ENCODE data around the gene DSG4.

DNA sequence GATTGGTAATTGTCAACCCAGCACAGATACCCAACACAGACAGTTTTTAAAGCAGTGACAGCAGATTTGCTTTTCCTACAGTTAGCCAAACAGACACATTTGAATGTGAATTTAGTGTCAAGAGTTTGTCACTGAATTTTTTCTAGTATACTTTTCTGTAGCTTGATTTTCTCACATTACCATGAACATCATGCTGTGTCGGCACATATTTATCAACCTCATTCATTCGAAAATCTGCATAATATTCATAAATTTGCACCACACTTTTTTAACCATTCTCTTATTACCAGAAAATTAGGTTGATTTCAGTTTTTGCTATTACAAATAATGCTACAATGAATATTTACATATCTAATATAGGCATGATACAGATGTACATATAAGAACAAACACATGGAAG, 43.9 kb downstream of the DSG4 start:
- TF ChIP-seq POLR2A (IDR thresholded peaks at IDR 0.05; ENCODE audit: low read length) (no peak), RFX5 (IDR thresholded peaks at IDR 0.05) (no peak), RAD21 (conservative IDR thresholded peaks at IDR 0.05 in 1 of 2, IDR thresholded peaks at IDR 0.05 in 1 of 2) (no peak), PHF8 (IDR thresholded peaks at IDR 0.05; ENCODE audit: borderline replicate concordance, low read depth) (no peak), JUN (IDR thresholded peaks at IDR 0.05) (no peak), EP300 (IDR thresholded peaks at IDR 0.05) (no peak), BHLHE40 (IDR thresholded peaks at IDR 0.05; ENCODE audit: low read depth, low read length) (no peak), MYC (IDR thresholded peaks at IDR 0.05; ENCODE audit: borderline replicate concordance, low read length) (no peak), HDAC2 (IDR thresholded peaks at IDR 0.05) (no peak), RCOR1 (IDR thresholded peaks at IDR 0.05; ENCODE audit: low read depth, low read length) (no peak)
- TF ChIP-seq, protein P1, sequence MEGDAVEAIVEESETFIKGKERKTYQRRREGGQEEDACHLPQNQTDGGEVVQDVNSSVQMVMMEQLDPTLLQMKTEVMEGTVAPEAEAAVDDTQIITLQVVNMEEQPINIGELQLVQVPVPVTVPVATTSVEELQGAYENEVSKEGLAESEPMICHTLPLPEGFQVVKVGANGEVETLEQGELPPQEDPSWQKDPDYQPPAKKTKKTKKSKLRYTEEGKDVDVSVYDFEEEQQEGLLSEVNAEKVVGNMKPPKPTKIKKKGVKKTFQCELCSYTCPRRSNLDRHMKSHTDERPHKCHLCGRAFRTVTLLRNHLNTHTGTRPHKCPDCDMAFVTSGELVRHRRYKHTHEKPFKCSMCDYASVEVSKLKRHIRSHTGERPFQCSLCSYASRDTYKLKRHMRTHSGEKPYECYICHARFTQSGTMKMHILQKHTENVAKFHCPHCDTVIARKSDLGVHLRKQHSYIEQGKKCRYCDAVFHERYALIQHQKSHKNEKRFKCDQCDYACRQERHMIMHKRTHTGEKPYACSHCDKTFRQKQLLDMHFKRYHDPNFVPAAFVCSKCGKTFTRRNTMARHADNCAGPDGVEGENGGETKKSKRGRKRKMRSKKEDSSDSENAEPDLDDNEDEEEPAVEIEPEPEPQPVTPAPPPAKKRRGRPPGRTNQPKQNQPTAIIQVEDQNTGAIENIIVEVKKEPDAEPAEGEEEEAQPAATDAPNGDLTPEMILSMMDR (IDR thresholded peaks at IDR 0.05) = no peak
- TF ChIP-seq, protein P2, sequence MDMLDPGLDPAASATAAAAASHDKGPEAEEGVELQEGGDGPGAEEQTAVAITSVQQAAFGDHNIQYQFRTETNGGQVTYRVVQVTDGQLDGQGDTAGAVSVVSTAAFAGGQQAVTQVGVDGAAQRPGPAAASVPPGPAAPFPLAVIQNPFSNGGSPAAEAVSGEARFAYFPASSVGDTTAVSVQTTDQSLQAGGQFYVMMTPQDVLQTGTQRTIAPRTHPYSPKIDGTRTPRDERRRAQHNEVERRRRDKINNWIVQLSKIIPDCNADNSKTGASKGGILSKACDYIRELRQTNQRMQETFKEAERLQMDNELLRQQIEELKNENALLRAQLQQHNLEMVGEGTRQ (IDR thresholded peaks at IDR 0.05) = no peak
- TF ChIP-seq, protein P3, sequence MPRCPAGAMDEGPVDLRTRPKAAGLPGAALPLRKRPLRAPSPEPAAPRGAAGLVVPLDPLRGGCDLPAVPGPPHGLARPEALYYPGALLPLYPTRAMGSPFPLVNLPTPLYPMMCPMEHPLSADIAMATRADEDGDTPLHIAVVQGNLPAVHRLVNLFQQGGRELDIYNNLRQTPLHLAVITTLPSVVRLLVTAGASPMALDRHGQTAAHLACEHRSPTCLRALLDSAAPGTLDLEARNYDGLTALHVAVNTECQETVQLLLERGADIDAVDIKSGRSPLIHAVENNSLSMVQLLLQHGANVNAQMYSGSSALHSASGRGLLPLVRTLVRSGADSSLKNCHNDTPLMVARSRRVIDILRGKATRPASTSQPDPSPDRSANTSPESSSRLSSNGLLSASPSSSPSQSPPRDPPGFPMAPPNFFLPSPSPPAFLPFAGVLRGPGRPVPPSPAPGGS (IDR thresholded peaks at IDR 0.05) = no peak
